Left renal cortex interstitium (tissue), 4 donors: ENCODE measurements around the gene MFSD6. TPM values are rescaled to one million over a fixed set of nuclear protein-coding genes. Genes with fewer than 3 reads are reported as not detected.
"Not testable (repeated sequence)": the region's sequence is repeated elsewhere in the genome, so short reads cannot be mapped to it uniquely, and the experiment has no call there.

Source experiments
- DNase-seq, 4 donors: peaks; one replicate each; pipeline ENCODE4 v3.0.0-alpha.2; 2013; ENCODE audit warnings: low read depth in 4 of 4, low spot score in 2 of 4, missing footprints in 1 of 4
- polyA plus RNA-seq, 4 donors: library from polyadenylated mRNA; unstranded; fragments of 120-200 nt; gene quantifications; one replicate each; pipeline ENCODE4 v1.2.1, GENCODE V29; 2013; ENCODE audit not compliant: insufficient read length in 4 of 4

MFSD6 gene
- polyA plus RNA-seq, 4 donors: 13.2 to 17.2 (median 13.7) TPM

DNA sequence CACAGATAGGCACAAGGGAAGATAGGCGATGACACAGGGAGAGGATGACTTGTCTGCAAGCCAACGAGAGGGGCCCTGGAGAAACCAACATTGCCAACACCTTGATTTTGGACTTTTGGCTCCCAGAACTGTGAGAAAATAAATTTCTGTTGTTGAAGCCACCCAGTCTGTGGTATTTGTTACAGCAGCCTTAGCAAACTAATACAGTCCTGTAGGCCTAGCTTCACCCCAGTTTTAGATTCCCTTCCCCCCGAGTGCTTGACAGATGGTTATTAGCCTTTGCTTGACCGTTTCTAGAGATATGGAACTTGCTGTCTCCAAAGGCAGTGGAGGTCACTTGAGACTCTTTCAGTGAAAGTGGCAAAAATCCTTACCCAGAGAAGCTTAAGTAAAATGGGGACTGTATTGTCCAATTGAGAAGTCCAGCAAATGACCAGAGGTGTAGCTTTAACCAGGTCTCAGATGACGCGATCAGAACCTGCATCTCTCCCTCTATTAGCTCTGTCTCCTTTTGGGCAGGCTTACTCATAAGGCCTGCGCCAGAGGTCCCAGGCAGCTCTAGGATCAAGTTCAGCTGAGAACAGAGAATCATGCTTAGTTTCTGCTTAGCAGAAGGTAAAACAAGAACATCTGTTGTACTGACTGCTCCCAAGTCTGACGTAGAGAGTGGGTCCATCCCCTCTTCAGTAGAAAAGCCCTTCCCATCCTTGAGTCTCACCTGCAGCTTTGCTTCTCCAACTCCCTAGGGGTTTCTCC lies 50.4 kb downstream of the MFSD6 start:
- DNase-seq: no peak

GRCh38 chr2:190459881-190460280 lies 51.7 kb downstream of the MFSD6 start:
- DNase-seq: no peak

GRCh38 chr2:190460487-190460886 lies 52.3 kb downstream of the MFSD6 start:
- no peak for DNase-seq

- DNase-seq: no peak
Observed at GRCh38 chr2:190462181-190462580, 54.0 kb downstream of the MFSD6 start.

- no peak for DNase-seq
Observed at GRCh38 chr2:190462611-190463010, 54.5 kb downstream of the MFSD6 start.

DNA sequence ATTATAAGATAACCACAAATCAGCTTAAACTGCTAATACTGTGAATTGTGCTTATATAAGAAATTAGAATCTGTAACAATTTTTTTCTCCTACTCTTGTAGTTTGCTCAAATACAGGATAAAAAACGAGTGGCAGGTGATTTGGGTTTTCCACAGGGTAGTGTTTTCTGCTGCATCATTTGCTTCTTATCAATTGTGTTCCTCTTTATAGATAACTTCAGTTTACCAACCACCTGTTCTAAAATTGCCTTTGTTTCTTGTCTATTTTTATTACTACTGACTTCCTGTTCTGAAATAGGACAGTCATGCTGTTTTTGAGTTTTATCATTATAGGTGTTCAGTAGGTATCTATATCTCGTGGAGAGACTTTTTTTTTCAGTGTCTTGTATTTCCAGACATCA lies 56.9 kb downstream of the MFSD6 start:
- no peak for DNase-seq

GRCh38 chr2:190466819-190467446 lies 58.8 kb downstream of the MFSD6 start:
- no peak for DNase-seq

- peak in 3 of 4 donors; percentile 37 to 52 (median 51) for DNase-seq
Observed at GRCh38 chr2:190467575-190468083, 59.5 kb downstream of the MFSD6 start.

DNA sequence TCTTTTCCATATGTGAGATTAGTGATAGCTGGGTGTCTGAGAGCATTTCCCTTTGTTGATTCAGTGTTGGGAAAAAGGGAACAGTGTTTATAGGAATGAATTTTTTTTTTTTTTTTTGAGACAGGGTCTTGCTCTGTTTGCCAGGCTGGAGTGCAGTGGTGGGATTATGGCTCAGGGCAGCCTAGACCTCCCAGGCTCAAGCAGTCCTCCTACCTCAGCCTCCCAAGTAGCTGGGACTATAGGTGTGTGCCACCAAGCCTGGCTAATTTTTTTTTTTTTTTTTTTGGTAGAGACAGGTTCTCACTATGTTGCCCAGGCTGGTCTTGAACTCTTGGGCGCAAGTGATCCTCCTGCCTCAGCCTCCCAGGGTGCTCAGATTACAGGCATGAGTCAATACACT lies 60.2 kb downstream of the MFSD6 start:
- not testable (repeated sequence) for DNase-seq

GRCh38 chr2:190468814-190469569 lies 60.8 kb downstream of the MFSD6 start:
- peak in 3 of 4 donors; percentile 53 to 55 (median 54) for DNase-seq

- no peak for DNase-seq
Observed at GRCh38 chr2:190469771-190470170, 61.6 kb downstream of the MFSD6 start.

DNA sequence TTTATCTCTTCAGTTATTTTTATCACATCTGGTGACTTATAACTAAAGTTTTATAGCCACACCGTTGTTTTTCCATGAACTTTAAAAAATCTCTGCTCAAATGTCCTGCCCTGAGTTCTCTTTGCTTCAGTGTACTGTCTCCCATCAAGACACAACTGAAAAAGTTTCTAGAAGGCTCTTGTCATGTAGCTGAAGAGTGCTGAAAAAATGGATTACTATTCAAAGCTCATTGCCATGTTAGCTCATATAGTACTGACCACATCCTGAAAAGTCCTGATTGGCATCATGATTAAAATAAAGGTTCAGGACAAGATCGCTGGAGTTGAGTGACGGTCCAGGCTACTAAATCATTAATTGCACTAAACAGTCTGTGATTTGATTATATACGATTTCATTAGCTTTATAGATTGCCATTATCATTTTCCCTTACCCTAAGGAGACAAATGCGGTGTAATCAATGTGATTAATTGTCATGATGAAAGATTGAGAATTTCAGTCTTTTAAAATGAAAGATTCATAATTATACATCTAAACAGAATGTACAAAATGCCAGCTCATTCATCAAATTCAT lies 62.2 kb downstream of the MFSD6 start:
- no peak for DNase-seq

DNA sequence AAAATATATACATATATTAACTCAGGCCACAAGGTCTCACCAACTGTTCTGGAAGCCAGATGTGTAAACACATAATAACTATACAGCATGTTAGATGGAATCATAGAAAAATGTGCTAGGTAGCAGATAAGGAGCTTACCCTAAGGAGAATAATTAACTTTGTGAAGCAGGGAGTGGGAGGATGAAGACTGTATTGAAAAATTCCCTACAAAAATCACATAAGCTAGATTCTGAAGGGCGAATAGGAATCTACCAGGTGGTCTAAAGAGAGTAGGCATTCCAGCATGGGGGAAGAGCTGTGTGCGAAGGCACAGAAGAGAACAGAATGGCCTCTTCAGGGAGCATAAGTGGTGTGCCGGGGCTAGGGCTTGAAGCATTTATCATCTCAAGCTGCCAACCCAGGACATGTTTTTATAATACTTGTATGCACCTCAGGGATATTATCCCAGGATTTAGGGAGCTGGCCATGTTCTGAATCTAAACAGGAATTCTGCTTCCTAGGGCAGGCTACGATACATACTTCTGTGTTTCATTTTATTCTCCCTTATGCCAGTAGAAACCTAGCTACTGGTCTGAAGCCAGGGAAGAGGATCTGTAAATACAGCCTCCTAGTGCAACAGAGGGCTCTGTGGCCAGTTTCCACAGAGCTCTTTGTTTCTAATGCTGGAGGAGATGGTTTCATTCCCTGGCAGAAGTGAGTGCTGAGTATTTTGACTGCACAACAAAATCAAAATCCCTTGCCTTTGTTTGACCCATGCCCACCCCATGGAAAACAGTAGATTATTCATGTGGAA lies 69.7 kb downstream of the MFSD6 start:
- DNase-seq: no peak

GRCh38 chr2:190478572-190479195 lies 70.5 kb downstream of the MFSD6 start:
- no peak for DNase-seq

DNA sequence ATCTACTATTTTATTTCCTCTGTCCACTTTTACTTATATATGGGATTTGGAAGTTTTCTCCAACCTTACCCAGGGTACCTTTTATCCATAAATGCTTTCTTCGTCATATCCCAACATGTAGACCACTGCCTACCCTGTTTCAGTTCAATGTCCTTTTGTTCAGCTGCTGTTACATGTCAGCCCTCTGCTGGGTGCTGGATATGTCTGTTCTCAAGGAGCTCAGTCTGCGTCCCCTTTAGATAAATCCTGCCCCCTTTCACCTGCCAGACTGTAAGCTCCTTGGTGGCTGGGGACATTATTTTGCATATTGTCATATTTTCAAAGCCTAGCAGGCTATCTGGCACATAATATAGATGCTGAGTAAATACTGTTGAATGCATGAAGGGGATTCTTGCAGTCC lies 73.2 kb downstream of the MFSD6 start:
- no peak for DNase-seq

GRCh38 chr2:190482451-190482850 lies 74.3 kb downstream of the MFSD6 start:
- DNase-seq: no peak

- no peak for DNase-seq
Observed at GRCh38 chr2:190486037-190486623, 78.0 kb downstream of the MFSD6 start.

DNA sequence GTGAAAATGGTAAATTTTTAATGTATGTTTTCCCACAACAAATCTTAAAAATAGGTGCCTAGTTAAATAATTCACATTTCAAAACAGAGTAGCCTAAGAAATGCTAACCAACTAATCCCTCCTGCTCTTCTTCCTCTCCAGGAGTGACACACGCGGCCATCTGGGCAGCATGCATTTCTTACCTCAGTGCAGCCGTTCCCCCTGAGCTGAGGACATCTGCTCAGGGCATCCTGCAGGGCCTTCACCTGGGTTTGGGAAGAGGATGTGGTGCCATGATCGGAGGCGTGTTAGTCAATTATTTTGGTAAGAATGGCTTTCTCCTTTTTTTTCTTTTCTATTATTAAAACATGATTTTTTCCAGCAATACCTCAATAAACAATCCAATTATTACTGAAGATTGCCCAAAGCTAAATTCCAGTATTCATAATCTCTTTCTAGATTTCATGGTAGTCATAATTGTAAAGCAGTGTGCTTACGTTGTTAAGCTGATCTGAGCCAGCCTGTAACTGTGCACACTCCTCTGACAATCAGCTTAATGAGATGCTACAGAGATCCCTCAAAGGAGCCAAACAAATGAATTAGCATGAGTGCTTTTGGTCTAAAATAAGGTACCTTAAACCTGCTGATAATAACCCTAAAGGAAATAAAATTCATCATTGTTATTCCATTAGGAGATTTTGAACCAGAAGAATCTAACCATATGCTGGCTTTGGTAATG lies 80.5 kb downstream of the MFSD6 start:
- no peak for DNase-seq

- DNase-seq: no peak
Observed at GRCh38 chr2:190489475-190489874, 81.3 kb downstream of the MFSD6 start.
